SJCRH30 (cell line): ENCODE data around the gene KRT27. TPM values are rescaled to one million over a fixed set of nuclear protein-coding genes. Genes with fewer than 3 reads are reported as not detected.

Experiments used
- DNase-seq, 2 experiments: peaks; one replicate each; pipeline ENCODE4 v3.0.0-alpha.2; 2015 to 2020
- H3K27ac ChIP-seq: fragments of 250-450 bp; sonication (Bioruptor Pico); 2 replicates; pipeline ENCODE4 v1.5.1; 2020; ENCODE audit warnings: mild to moderate bottlenecking, moderate library complexity
- H3K27me3 ChIP-seq: fragments of 250-450 bp; sonication (Bioruptor Pico); 2 replicates; pipeline ENCODE4 v1.5.1; 2020; ENCODE audit warnings: mild to moderate bottlenecking, moderate library complexity
- H3K36me3 ChIP-seq: fragments of 250-450 bp; sonication (Bioruptor Pico); 2 replicates; pipeline ENCODE4 v1.5.1; 2020; ENCODE audit warnings: mild to moderate bottlenecking, moderate library complexity
- H3K4me1 ChIP-seq: fragments of 250-450 bp; sonication (Bioruptor Pico); 2 replicates; pipeline ENCODE4 v1.5.1; 2020; ENCODE audit warnings: mild to moderate bottlenecking, moderate library complexity
- H3K4me3 ChIP-seq: fragments of 250-450 bp; sonication (Bioruptor Pico); 2 replicates; pipeline ENCODE4 v1.5.1; 2020; ENCODE audit warnings: mild to moderate bottlenecking, moderate library complexity
- H3K9me3 ChIP-seq: fragments of 250-450 bp; sonication (Bioruptor Pico); replicated peaks from 2 replicates; pipeline ENCODE4 v1.5.1; 2020; ENCODE audit warnings: mild to moderate bottlenecking, moderate library complexity
- total RNA-seq: library from RNA; depleted of rRNA; stranded (reverse); fragments of >200 nt; shearing (Covaris generic); gene quantifications from 2 replicates; pipeline ENCODE4 v1.2.3, GENCODE V29; 2014; rRNA removed

KRT27 gene
- total RNA-seq = not detected in 2 replicates

GRCh38 chr17:40782450-40782849 is at the start of gene KRT27:
TSS of gene KRT27 (minus strand) at chr17:40782550. CDS start at chr17:40782493, 57 bp downstream.
- Histone ChIP-seq H3K36me3 (no peaks in the 10 kb centered on the region), H3K4me3 (no peak within 1 kb of the TSS), H3K4me1 (no peaks in the 10 kb centered on the region), H3K27ac (no peak within 1 kb of the TSS), H3K27me3 (no peaks in the 10 kb centered on the region), H3K9me3 (no peaks in the 10 kb centered on the region)
- no peak for DNase-seq

- Histone ChIP-seq H3K36me3 (peaks cover 6% of the 10 kb centered on the region; the same call in 1 of the 2 replicates), H3K4me3 (no peak overlapping the region)
- no peak for DNase-seq
Measured at GRCh38 chr17:40830085-40830776, 47.9 kb upstream of the KRT27 start.

GRCh38 chr17:40828454-40829044 is 46.2 kb upstream of the KRT27 start:
- Histone ChIP-seq H3K36me3 (no peaks in the 10 kb centered on the region; the same call in 1 of the 2 replicates), H3K9me3 (no peaks in the 10 kb centered on the region), H3K27ac (no peak overlapping the region), H3K27me3 (no peaks in the 10 kb centered on the region), H3K4me3 (no peak overlapping the region), H3K4me1 (no peaks in the 10 kb centered on the region)
- no peak for DNase-seq

More at GRCh38 chr17:40830085-40830776, 47.9 kb upstream of the KRT27 start:
- H3K4me1 ChIP-seq = no peaks in the 10 kb centered on the region
- H3K27ac ChIP-seq = no peak overlapping the region
- no peaks in the 10 kb centered on the region for H3K27me3 ChIP-seq
- H3K9me3 ChIP-seq = no peaks in the 10 kb centered on the region

- H3K27me3 ChIP-seq = no peaks in the 10 kb centered on the region
- no peak for DNase-seq
- no peaks in the 10 kb centered on the region for H3K4me1 ChIP-seq
- H3K9me3 ChIP-seq = no peaks in the 10 kb centered on the region
- H3K27ac ChIP-seq = no peak overlapping the region
- no peak overlapping the region for H3K4me3 ChIP-seq
- H3K36me3 ChIP-seq = no peaks in the 10 kb centered on the region; the same call in 1 of the 2 replicates
Measured at GRCh38 chr17:40827746-40828453, 45.5 kb upstream of the KRT27 start.

GRCh38 chr17:40825599-40825998 is 43.2 kb upstream of the KRT27 start:
- DNase-seq = no peak
- H3K9me3 ChIP-seq = no peaks in the 10 kb centered on the region
- H3K36me3 ChIP-seq = no peaks in the 10 kb centered on the region; the same call in 1 of the 2 replicates
- H3K27me3 ChIP-seq = no peaks in the 10 kb centered on the region
- no peak overlapping the region for H3K4me3 ChIP-seq
- H3K27ac ChIP-seq = no peak overlapping the region
- no peaks in the 10 kb centered on the region for H3K4me1 ChIP-seq

- Histone ChIP-seq H3K36me3 (no peaks in the 10 kb centered on the region; the same call in 1 of the 2 replicates), H3K4me3 (no peak overlapping the region), H3K9me3 (no peaks in the 10 kb centered on the region), H3K4me1 (no peaks in the 10 kb centered on the region), H3K27ac (no peak overlapping the region), H3K27me3 (no peaks in the 10 kb centered on the region)
- DNase-seq = no peak
Measured at GRCh38 chr17:40824015-40824832, 41.9 kb upstream of the KRT27 start.

- Histone ChIP-seq H3K4me1 (no peaks in the 10 kb centered on the region), H3K36me3 (peaks cover 7% of the 10 kb centered on the region), H3K27me3 (no peaks in the 10 kb centered on the region), H3K27ac (no peak within 1 kb of the TSS), H3K9me3 (no peaks in the 10 kb centered on the region), H3K4me3 (no peak within 1 kb of the TSS)
- no peak for DNase-seq
Measured at GRCh38 chr17:40822132-40822812, 39.9 kb upstream of the KRT27 start, which contains the start of gene KRT10. TSS of gene KRT10 (minus strand) at chr17:40822614. CDS start at chr17:40822585, 29 bp downstream.

GRCh38 chr17:40821536-40821935 is 39.2 kb upstream of the KRT27 start:
- no peak for DNase-seq
- Histone ChIP-seq H3K4me3 (no peak overlapping the region), H3K27me3 (no peaks in the 10 kb centered on the region), H3K4me1 (no peaks in the 10 kb centered on the region), H3K36me3 (peaks cover 9% of the 10 kb centered on the region), H3K9me3 (no peaks in the 10 kb centered on the region), H3K27ac (no peak overlapping the region)

- no peak overlapping the region for H3K4me3 ChIP-seq
- H3K36me3 ChIP-seq = peaks cover 9% of the 10 kb centered on the region
- no peaks in the 10 kb centered on the region for H3K9me3 ChIP-seq
- no peaks in the 10 kb centered on the region for H3K27me3 ChIP-seq
- no peak for DNase-seq
- no peaks in the 10 kb centered on the region for H3K4me1 ChIP-seq
- no peak overlapping the region for H3K27ac ChIP-seq
Measured at GRCh38 chr17:40820228-40820838, 38.0 kb upstream of the KRT27 start.

- Histone ChIP-seq H3K4me1 (no peaks in the 10 kb centered on the region), H3K9me3 (no peaks in the 10 kb centered on the region), H3K36me3 (peaks cover 9% of the 10 kb centered on the region), H3K27me3 (no peaks in the 10 kb centered on the region), H3K27ac (peak overlapping the region; percentile 95), H3K4me3 (peak overlapping the region; percentile 84)
- peak; percentile 7 to 31 for DNase-seq
Measured at GRCh38 chr17:40819528-40820125, 37.3 kb upstream of the KRT27 start.

- Histone ChIP-seq H3K4me3 (peak overlapping the region; percentile 84), H3K27me3 (no peaks in the 10 kb centered on the region), H3K4me1 (no peaks in the 10 kb centered on the region), H3K36me3 (peaks cover 9% of the 10 kb centered on the region), H3K9me3 (no peaks in the 10 kb centered on the region), H3K27ac (peak overlapping the region; percentile 95)
- peak; percentile 79 to 81 for DNase-seq
Measured at GRCh38 chr17:40818733-40819527, 36.6 kb upstream of the KRT27 start.

GRCh38 chr17:40818343-40818732 is 36.0 kb upstream of the KRT27 start:
- peak overlapping the region; percentile 57 for H3K27ac ChIP-seq
- H3K27me3 ChIP-seq = no peaks in the 10 kb centered on the region
- peak overlapping the region; percentile 84 for H3K4me3 ChIP-seq
- H3K9me3 ChIP-seq = no peaks in the 10 kb centered on the region
- H3K4me1 ChIP-seq = no peaks in the 10 kb centered on the region
- peaks cover 9% of the 10 kb centered on the region for H3K36me3 ChIP-seq
- no peak for DNase-seq
